DND-41 (cell line): ENCODE measurements around the gene KLHL36.
"Not testable (repeated sequence)": the region's sequence is repeated elsewhere in the genome, so short reads cannot be mapped to it uniquely, and the experiment has no call there.

ENCODE experiments used
- CTCF ChIP-seq: IDR thresholded peaks from 2 replicates; pipeline ENCODE4 v1.5.1; 2012; ENCODE audit warnings: borderline replicate concordance, low read length, moderate library complexity, mild to moderate bottlenecking; ENCODE audit not compliant: poor library complexity, severe bottlenecking; ENCODE audit errors: extremely low read depth
- EZH2 ChIP-seq: IDR thresholded peaks from 3 replicates; pipeline ENCODE4 v1.6.1; 2012; ENCODE audit warnings: borderline replicate concordance, low read depth, mild to moderate bottlenecking, moderate library complexity, low read length, inconsistent platforms; ENCODE audit not compliant: severe bottlenecking

GRCh38 chr16:84620913-84621312, 27.4 kb upstream of the KLHL36 start:
- not testable (repeated sequence) for TF ChIP-seq CTCF, EZH2
